ENCODE data around the gene TRAPPC8.

DNA sequence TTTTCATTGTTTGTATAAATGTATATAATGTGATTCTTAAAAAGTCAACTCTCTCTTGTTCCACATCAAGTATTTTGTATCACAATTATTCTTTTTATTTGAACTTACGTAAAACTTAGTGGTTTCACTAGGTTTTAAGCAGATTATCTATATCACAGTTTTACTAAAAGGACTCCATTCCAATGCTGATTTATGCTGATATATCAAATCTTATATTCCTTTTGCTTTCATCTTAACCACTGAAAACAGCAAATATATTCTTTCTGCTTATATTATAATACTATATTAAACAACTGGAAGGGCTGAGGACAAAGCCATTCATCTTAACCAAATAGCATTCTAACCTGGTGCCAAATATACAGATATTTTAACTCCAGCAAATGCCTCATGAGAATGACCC lies 24.2 kb downstream of the TRAPPC8 start:
- TF ChIP-seq, protein P1, sequence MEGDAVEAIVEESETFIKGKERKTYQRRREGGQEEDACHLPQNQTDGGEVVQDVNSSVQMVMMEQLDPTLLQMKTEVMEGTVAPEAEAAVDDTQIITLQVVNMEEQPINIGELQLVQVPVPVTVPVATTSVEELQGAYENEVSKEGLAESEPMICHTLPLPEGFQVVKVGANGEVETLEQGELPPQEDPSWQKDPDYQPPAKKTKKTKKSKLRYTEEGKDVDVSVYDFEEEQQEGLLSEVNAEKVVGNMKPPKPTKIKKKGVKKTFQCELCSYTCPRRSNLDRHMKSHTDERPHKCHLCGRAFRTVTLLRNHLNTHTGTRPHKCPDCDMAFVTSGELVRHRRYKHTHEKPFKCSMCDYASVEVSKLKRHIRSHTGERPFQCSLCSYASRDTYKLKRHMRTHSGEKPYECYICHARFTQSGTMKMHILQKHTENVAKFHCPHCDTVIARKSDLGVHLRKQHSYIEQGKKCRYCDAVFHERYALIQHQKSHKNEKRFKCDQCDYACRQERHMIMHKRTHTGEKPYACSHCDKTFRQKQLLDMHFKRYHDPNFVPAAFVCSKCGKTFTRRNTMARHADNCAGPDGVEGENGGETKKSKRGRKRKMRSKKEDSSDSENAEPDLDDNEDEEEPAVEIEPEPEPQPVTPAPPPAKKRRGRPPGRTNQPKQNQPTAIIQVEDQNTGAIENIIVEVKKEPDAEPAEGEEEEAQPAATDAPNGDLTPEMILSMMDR (conservative IDR thresholded peaks at IDR 0.05; ENCODE audit: low read depth, low read length) = no peak
- TF ChIP-seq EZH2 (IDR thresholded peaks at IDR 0.05; ENCODE audit: borderline replicate concordance, low read depth, low read length, poor library complexity, severe bottlenecking) = no peak
